LNCAP (cell line): ENCODE measurements around the gene SMS.

Experiments used
- TF ChIP-seq, protein P1 (sequence below): fragments of 450-650 bp; IDR thresholded peaks from 2 replicates; pipeline ENCODE4 v1.5.1; 2017; ENCODE audit warnings: mild to moderate bottlenecking

The SMS gene

GRCh38 chrX:22012931-22013330 lies 72.4 kb downstream of the SMS start:
- TF ChIP-seq, protein P1, sequence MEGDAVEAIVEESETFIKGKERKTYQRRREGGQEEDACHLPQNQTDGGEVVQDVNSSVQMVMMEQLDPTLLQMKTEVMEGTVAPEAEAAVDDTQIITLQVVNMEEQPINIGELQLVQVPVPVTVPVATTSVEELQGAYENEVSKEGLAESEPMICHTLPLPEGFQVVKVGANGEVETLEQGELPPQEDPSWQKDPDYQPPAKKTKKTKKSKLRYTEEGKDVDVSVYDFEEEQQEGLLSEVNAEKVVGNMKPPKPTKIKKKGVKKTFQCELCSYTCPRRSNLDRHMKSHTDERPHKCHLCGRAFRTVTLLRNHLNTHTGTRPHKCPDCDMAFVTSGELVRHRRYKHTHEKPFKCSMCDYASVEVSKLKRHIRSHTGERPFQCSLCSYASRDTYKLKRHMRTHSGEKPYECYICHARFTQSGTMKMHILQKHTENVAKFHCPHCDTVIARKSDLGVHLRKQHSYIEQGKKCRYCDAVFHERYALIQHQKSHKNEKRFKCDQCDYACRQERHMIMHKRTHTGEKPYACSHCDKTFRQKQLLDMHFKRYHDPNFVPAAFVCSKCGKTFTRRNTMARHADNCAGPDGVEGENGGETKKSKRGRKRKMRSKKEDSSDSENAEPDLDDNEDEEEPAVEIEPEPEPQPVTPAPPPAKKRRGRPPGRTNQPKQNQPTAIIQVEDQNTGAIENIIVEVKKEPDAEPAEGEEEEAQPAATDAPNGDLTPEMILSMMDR, result no peak

- TF ChIP-seq, protein P1, result no peak
These were observed 74.7 kb downstream of the SMS start for GRCh38 chrX:22015139-22015750.

DNA sequence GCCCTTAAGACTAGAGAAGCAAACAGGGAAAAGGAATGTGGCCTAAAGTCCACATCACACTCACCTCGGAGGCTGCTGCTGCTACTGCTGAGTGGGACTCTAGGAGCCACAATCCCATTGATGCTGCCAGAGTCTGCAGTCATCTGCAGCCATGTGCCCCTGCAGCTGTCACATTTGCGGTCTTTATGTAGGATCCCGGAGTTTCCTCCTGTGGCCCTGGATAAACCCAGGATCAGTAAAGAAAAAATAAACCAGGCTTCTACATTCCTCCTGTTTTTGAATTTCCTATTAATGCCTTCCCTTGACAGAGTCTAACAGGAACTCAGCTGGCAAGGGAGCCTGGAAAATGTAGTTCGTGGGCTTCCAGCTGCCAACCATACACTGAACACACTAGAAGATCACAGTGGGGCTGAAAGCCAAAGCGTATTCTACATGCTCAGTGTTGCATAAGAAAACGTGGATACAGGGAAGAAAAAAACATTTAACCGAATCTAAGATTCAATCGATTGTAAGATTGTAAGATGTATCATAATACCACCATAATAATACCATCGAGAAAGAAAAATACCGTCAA lies 81.3 kb downstream of the SMS start:
- TF ChIP-seq, protein P1, result no peak

GRCh38 chrX:22024577-22024976 lies 84.1 kb downstream of the SMS start:
- TF ChIP-seq, protein P1, result no peak

DNA sequence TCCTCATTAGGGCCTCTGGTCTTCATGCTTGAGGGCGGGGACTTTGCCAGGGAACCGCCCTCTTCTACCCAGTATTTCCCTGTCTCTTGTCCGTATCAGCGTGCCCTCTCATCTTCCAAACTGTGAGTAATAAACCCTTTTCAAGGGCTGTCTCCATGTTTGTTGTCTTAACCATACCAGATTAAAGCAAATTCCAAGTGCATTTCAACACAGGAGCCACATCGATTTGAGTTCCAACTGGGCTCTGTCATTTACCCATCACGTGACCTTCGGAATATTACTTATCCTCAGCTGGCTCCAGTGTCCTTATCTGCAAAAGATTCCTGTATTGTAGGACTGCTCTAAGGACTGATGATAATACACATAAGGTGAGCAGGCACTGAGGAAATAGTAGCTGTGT lies 85.2 kb downstream of the SMS start:
- TF ChIP-seq, protein P1, result no peak

DNA sequence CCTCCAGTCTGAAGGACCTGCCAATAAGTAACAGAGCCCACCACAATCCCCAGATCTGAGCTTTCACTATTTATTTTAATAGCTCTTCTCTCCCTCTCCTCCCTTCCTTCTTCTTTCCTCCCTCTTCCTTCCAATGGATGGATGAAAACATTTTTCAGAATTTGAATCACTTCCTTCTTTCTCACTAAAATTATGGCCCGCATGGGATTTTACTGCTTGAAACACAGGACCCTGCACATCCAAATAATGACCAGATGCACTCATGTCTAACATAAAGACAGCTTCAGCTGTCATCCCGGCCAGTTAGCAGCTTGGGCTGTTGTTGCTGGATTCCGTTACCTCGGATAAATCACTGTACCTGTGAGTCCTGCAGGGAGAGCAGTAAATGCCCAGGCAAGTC lies 86.2 kb downstream of the SMS start:
- TF ChIP-seq, protein P1, result no peak

- TF ChIP-seq, protein P1, result no peak
These were observed 91.6 kb downstream of the SMS start, which contains the start of gene PHEX for GRCh38 chrX:22032084-22032483. Gene PHEX, plus strand, starts transcription at chrX:22032325. Its CDS starts 681 bp downstream, at chrX:22033006.

DNA sequence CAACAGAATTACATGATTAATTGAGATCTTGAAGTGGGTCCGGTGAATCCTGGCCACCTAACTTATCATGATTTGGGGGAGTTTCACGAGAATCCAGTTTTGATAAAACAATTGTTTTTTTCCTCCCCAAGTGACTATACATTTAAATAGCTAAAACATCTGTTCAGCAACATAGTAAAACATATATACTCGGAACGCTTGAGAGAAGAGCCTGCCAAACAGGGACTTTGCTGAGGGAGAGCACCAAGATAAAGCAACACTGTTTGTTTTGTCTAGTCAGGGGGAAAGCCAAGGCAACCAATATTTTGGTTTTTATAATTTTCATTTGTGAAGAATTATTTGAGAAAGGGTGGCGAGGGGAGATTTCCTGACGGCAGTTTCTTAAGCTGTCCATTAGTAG lies 92.0 kb downstream of the SMS start:
- TF ChIP-seq, protein P1, result no peak
